Stimulated activated CD4-positive, alpha-beta T cell treated with anti-CD3 and anti-CD28 coated beads, Interleukin-1b, Interleukin-23, amount 100 ng/mL, for 24 hours (primary cell): ENCODE measurements around the gene GNG8.

Experiments used
- DNase-seq, 4 experiments: peaks; one replicate each; pipeline ENCODE4 v3.0.0-alpha.2; 2020; ENCODE audit warnings: low read depth in 4 of 4, low spot score in 1 of 4

GNG8 gene

DNA sequence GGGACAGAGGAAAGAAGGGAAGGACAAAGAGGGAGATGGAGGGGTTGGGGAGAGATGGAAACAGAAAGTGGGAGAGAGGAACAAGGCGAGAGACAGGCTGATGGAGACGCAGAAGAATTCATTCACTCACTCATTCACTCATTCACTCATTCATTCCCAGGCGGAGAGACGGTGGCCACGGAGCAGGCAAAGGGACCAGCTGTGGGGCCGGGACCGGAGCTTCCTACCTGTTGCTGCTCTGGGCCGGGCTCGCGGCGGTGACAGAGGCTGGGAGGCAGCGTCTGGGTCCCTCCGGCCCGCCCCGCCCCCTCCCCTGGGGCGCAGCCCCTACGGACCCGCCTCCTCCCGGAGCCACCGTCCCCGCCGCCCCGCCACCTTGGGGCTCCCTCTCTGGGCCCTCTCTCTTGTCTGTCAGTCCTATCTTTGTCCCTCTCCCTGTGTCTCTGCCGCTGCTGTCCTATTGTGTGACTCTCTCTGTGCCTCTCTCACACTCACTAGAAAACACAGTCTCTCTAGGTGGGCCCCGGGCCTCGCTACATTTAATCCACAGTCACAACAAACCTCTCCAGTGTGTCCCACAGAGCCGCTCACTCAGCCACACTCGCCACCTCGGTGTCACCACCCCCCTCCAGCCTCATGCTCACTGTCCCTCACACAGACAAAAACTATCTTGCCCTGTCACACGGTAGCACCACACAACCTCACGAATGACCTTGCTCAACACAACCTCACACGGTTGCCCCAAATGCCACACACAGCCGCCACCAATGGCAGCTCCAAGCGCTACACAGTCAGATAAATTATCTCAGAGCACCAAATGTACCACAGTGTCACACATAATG lies at the start of gene GNG8:
GNG8 (minus strand) TSS at position 283 of the 842 bp plus-strand sequence. CDS start 1,520 bp downstream, outside the sequence.
- DNase-seq: no peak

DNA sequence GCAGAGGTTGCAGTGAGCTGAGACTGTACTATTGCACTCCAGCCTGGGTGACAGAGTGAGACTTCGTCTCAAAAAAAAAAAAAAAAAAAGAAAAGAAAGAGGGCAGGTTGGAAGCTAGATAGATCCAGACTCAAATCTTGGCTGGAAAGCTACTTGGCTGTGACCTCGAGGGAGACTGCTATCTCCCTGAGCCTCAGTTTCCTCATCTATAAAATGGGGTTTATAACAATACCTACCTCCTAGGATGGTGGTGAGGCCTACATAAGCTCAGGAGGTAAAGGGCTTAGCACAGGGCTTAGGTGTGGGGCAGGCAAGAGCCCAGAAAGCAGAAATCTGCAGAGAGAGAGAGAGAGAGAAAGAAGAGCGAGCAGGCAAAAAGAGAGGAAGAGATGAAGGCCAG lies 49.2 kb upstream of the GNG8 start:
- no peak for DNase-seq

DNA sequence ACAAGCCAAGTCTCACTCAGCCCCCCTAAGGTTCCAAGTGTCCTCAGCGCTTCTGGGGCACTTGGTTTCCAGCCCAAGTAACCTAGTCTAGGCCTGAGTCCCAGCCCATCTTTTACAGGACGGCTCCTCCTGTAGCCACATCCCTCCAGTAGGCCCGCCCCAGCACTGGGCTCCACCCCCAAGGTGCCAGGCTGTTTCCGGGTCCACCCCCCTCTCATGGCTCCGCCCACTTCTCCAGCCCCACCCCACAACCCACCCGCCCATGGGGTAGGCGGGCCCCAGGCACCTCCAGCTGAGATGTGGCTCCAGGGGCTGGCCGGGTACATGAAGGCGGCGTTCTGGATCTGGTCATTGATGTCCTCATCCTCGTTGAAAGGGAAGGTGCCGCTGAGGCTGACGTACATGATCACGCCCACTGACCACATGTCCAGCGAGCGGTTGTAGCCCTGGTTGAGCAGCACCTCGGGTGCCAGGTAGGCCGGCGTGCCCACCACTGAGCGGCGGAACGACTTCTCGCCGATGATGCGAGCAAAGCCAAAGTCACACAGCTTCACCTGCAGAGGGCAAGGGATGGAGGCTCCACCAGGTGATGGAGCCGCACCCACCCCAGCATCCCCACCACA lies 42.2 kb upstream of the GNG8 start:
- DNase-seq: peak in 3 of 4 experiments; percentile 33 to 50 (median 46)

DNA sequence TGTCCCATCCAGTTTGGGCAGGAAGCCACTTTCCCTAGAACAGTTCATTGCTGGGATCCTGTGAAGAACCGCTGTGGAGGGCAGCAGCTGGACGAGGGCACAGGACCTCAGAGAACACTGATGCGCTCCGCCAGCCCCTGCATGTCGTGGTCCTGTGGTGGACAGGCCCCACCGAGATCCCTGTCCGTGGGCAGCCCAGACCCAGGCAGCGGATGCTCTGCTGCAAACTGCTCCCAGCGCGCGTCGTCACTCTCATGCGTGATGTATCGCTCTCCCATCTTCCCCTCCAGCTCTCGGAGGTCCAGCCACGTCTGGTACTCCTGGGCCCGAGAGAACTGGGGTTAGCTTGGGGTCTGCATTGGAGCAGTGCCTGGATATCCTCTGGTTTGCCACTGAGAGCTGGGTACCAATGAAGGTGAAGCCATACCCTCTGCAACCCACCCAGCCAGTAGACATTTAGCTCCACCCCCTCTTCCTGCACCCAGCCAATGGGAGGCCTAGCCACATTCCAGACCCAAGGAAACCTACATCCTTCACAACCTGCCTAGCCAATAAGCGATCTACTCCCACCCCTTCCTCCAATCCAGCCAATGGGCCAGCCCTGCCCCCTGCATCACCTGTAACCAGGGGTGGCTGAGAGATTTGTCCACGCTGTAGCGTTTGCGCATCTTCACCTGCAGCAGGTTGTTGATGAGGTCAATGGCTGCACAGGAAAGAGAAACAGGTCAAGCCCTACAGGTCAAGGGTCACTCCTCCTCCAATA lies 38.6 kb upstream of the GNG8 start:
- no peak for DNase-seq

DNA sequence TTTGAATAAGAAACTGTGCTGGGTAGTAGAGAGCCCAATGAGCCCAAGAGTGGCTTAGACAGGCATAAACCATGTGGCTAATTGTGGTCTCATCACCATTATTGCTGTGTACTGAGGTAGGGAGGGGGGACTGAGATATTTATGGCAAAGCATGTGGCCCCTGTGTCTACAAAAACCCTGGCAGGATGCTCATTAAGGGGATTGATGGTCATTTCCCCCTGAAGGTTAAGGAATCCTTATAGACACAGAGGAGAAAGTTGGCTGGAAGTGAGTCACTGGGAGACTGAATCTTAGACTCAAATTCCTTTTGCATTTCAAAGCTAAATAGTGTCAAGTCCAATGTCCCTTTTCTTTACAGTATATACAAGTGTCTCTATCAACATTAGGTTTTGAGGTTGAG lies 34.8 kb upstream of the GNG8 start:
- no peak for DNase-seq

DNA sequence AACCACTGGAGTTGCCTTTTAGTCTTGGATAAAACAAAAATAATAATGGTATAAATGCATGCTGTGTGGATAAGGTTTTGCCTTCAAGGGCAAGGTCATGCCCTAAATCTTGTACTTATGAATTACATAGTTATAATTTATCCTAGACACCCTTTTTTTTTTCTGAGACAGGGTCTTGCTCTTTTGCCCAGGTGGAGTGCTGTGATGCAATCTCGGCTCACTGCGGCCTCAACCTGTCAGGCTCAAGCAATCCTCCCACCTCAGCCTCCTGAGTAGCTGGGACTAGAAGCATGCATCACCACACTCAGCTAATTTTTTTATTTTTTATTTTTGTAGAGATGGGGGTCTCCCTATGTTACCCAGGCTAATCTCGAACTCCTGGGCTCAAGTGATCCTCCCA lies 32.7 kb upstream of the GNG8 start:
- DNase-seq: no peak

DNA sequence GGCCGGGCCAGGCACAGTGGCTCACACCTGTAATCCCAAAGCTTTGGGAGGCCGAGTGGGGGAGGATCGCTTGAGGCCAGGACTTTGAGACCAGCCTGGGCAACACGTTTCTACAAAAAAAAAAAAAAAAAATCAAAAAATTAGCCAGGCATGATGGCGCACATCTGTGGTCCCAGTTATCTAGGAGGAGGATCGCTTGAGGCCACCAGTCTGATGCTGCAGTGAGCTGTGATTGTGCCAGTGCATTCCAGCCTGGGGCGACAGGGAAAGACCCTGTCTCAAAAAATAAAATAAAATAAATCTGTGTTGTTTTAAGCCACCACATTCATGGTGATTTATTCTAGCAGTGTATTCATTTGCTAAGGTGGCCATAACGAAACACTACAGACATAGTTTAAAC lies 29.1 kb upstream of the GNG8 start:
- DNase-seq: no peak

DNA sequence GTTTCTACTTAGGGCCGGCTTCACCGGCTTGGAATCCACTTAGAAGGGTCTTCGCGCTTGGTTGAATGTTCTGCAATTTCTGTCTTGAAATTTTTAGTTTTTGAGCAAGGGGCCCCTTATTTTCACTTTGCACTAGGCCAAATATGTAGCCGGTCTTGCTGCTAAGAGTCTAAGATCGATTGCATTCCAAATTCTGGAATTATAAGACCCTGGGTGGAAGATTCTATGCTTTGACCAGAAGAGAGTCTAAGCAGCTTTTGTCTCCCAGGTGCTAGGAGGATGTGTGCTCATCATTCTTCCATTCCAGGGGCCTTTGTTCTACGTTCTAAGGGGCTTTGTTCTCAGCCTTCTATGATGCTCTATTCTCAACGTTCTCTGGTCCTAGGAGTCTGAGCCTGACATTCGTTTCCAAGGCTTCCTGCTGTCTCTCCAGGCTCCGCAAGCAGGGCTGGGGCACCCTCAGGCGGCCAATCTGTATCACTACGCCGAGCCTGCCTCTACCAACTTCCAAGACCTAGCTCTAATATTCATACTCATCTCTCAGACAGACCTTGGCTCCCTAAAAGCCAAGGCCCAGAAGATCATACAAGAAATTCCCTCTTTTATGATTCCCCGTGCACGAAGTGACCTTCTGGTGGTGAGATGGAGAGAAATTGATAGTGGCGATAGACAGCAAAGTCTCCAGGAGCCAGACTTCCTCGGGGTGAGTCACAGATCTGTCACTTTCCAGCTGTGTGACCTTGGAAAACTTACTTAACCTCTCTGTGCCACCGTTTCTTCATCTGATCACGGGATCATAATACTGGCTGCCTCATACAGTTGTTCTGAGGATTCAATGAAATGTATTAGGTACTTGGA lies 26.0 kb upstream of the GNG8 start:
- peak in 3 of 4 experiments; percentile 38 to 68 (median 55) for DNase-seq

DNA sequence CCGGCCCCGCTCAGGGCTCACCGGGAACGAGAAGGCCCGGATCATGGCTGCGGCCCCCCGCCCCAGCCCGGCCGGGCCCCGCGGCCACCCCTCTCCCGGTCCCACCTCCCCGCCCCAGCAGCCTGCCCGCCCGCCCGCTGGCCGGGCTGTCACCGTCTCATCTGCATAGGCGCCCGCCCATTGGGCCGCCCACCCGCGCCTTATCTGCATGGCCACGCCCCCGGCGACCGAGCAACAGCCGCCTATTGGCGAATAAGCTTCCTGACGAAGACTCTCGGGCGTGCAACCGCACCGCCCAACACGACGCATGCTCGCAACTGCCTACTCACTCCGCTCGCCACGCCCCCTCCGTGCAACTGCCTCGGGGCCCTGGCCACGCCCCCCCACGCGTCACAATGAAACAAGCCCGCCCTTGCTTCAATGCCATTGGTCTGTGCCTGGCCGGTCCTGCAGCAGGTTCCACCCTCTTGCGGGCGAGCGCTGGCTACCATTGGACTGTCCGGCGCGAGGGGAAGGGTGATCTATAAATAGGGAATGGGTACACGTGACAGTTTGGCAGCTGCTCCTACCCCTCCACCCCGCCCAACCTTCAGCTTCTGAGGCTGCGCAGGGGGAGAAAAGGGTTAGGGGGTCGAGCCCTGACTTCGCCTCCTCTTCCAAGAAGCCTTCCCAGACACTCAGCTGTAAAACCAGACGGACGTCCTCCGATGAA lies 25.2 kb upstream of the GNG8 start, which contains the start of gene DACT3:
DACT3 (minus strand) TSS at position 163 of the 712 bp plus-strand sequence; CDS start at position 45, 118 bp downstream.
- DNase-seq: peak; percentile 100

DNA sequence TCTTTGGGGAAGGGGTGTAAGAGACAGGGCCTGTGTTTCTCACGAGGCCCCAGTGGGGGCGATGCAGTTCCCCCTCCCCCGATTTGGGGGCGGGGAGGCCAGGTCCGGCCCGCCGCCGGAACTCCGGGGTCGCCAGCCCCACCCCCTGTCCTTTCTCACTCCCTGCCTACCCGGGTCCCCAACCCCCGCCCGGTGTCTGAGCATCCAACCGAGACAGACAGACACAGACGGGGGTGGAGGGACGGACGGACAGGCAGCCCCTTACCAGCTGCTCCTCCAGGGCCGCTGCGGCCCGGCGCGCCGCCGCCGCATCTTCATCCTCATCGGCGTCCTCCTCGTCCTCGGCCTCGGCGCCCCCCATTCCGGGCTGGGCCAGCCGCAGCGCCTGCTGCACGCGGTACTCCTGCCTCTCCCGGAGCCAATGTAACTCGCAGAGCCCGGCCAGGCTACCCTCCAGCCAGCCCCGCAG lies 24.6 kb upstream of the GNG8 start:
- DNase-seq: no peak

DNA sequence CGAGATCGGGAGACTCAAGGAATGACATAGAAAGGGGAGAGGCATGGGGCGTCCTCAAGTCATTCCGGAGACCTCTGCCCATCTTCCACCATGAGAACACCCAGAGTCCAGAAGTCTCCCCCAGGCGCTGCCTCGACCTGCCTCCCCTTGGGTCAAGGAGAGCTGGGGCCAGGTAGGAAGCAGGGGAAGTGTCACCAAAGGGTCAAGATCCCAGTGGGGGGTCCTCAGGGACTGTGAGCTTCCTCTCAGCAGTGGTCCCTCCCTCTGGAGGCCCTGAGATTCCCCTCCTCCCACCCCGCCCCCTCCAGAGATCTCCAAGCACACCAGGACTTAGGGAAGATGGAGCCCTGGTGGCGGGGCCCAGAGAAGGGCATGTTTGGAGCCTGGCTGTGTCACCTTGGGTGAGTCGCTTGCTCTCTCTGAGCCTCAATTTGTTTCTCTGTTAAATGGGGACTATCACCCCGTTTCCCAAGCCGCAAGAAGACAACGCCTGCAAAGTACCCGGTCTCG lies 24.1 kb upstream of the GNG8 start:
- no peak for DNase-seq

DNA sequence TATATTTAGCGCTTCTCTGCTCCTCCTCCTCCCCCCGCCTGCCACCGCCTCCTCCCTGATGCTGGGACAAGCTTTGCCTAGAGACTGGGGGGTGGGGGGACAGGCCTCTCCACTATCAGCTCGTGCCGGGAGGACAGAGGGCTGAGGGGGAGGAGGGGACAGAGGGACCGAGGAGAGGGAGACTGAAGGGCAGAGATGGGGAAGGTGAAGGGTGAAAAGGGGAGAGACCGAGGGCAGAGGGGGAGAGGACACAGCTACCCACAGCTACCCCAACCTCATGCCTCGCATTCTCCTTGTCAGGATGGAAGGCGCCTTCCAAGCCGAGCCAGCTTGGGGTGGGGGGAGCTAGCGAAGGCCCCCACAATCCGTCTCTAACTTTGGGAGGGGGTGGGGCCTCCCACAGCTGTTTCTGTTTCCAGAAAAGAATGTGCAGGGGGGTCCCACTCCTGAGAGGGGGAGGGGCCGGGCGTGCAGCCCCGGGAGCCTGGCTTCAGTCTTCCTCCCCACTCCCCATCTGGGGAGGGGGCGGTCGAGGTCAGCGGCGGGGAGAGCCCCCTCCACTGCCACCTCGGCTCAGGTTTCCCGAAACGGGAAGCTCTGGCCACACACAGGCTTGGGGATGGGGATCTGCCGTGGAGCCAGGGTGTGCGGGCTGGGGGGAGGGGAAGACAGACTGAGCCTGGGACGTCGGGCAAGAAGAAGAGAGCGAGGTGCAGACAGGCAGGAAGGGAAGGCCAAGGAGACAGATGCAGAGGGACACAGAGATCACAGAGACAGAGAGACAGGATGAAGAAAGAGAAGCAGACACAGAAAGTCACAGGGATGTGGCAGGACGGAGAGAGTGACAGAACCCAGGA lies 23.4 kb upstream of the GNG8 start:
- no peak for DNase-seq

DNA sequence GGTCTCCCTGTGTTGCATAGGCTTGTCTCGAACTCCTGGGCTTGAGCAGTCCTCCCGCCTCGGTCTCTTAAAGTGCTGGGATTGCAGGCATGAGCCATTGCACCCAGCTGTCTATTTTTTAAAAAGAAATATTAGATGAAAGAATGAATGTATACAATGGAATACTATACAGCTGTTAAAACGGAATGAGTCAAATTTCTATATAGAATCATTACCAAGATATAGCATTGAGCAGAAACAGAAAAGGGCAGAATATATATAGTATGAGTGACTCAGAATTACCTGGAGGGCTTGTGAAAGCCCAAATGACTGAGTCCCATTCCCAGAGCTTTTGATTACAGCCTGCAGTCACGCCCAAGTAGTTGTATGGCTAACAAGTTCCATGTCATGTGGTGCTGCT lies 20.5 kb upstream of the GNG8 start:
- DNase-seq: no peak

DNA sequence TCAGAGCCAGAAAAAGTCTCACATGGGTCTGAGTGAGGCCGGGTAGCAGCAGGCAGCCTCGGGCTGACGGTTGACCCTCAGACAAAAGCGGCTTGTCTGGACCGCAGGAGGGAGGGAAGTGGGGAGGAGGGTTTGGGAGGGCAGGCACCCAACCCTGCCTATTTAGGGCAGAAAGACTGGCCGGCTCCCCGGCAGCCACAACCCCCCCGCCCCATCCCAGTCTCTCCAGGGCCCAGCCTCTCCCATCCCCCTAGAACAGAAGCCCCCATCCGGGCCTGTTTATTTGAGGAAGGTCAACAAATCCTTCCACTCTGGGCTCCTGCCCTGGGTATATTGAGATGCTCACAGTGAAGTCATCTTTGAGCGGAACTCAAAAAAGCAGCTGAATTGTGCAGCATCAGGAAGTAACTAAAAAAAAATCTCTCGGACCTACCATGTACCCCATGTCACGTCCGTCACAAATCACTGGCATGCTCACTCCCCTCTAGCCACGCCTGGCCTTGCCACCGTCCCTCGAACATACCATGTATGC lies 18.7 kb upstream of the GNG8 start:
- no peak for DNase-seq

DNA sequence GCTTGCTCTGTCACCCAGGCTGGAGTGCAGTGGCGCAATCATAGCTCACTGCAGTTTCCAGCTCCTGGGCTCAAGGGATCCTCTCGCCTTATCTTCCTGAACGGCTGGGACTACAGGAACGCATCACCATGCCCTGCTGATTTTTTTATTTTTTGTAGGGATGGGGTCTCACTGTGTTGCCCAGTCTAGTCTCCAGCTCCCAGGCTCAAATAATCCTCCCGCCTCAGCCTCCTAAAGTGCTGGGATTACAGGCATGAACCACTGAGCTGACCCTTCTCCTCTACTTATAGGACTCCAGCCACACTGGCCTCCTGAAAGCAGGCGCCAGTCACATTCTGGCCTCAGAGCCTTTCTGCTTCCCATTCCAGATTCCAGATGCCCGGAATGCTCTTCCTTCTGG lies 14.4 kb upstream of the GNG8 start:
- no peak for DNase-seq

DNA sequence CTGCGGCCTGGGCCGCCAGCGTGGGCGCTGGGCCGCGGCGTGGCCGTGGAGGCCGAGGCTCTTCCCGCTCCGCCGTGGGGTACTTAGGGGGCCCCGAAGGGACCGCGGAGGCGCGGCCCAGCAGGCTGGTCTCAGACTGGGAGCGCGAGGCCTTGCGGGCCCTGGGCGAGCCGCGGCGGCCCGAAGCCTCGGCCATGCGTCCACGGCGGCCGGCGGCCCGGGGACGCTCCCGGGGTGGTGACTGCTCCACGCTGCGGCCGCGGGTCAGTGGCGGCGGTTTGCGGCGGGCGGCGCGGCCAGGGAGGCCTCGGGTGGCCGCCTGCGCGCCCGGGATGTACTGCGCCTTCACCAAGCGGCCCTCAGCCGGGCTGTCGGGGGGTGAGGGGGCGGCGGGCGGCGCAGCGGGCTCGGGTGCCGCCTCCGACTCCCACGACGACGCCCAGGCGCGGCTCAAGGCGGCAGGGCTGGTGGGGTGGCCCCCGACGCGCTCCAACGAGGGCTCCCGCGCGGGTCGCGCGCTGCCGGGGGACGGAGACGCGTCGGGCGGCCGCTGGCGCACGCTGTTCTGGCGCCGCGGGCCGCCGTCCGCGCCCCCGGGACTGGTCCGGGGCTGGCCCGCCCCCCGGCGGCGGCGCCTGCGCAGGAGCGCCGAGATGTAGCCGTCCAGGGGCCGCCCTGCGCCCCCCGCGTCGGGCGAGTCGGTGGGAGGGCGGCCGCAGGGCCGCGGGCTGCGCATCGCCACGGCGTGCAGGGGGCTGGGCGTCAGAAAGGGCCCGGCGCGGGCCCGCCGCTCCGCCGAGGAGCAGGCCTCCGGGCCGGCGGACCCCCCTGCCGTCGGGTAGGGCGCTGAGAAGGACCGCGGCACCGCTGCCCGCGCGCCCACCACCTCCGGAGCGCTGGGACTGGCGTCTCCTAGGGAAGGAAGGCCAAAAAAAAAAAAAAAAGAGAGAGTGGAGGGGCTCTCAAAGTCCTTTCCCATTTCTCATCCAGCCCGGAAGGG lies 13.3 kb upstream of the GNG8 start:
- DNase-seq: no peak
